H1 (cell line): ENCODE measurements around the gene QSOX2. TPM values are rescaled to one million over a fixed set of nuclear protein-coding genes. Genes with fewer than 3 reads are reported as not detected.

Experiments used
- ATF3 ChIP-seq: IDR thresholded peaks from 2 replicates; pipeline ENCODE4 v1.6.1; 2011; ENCODE audit warnings: low read depth, mild to moderate bottlenecking, low read length; ENCODE audit not compliant: insufficient read depth
- BCL11A ChIP-seq, 2 experiments: IDR thresholded peaks; one replicate each; pipeline ENCODE4 v1.6.1; 2011; ENCODE audit warnings: low read depth in 2 of 2, low read length in 2 of 2, mild to moderate bottlenecking in 2 of 2
- CHD7 ChIP-seq: fragments of 300-600 bp; sonication (generic); IDR thresholded peaks from 2 replicates; pipeline ENCODE4 v1.7.1; 2012; ENCODE audit warnings: low read length, moderate library complexity, mild to moderate bottlenecking, inconsistent platforms; ENCODE audit not compliant: insufficient replicate concordance
- FOSL1 ChIP-seq: IDR thresholded peaks from 2 replicates; pipeline ENCODE4 v1.6.1; 2011; ENCODE audit warnings: mild to moderate bottlenecking, low read depth, low read length, moderate library complexity; ENCODE audit not compliant: insufficient read depth
- GTF2F1 ChIP-seq: IDR thresholded peaks from 2 replicates; pipeline ENCODE4 v1.6.1; 2012; ENCODE audit warnings: low read depth, low read length, improper control_type of control experiment, borderline replicate concordance
- POLR2A ChIP-seq, 2 experiments: IDR thresholded peaks; 1 replicate in 1 of 2; 2 replicates in 1 of 2; pipeline ENCODE4 v1.6.1; 2011; ENCODE audit warnings: low read depth in 2 of 2, low read length in 2 of 2, mild to moderate bottlenecking in 2 of 2; ENCODE audit errors: control extremely low read depth in 1 of 2
- POU5F1 ChIP-seq: IDR thresholded peaks from 2 replicates; pipeline ENCODE4 v1.6.1; 2011; ENCODE audit warnings: low read depth, mild to moderate bottlenecking, low read length, moderate library complexity
- RXRA ChIP-seq: IDR thresholded peaks from 2 replicates; pipeline ENCODE4 v1.6.1; 2011; ENCODE audit warnings: low read depth, mild to moderate bottlenecking, low read length, moderate library complexity; ENCODE audit not compliant: insufficient read depth
- SIN3A ChIP-seq, 2 experiments: IDR thresholded peaks in 1 of 2; conservative IDR thresholded peaks in 1 of 2; 2 replicates each; pipeline ENCODE4 v1.6.1; 2011 to 2012; ENCODE audit warnings: low read length in 2 of 2, improper control_type of control experiment in 1 of 2, low read depth in 1 of 2, mild to moderate bottlenecking in 1 of 2
- TBP ChIP-seq: IDR thresholded peaks from 2 replicates; pipeline ENCODE4 v1.6.1; 2011; ENCODE audit warnings: low read depth, low read length, improper control_type of control experiment
- polyA plus RNA-seq, 7 experiments: library from polyadenylated mRNA; depleted of rRNA in 3 of 7; stranded (reverse) in 5 of 7; unstranded in 2 of 7; fragments of >200 nt in 5 of 7; fragments of 200-250 nt in 2 of 7; gene quantifications; 1 replicate in 5 of 7; 2 replicates in 1 of 7; 4 replicates in 1 of 7; pipeline versions ENCODE4 v1.2.1 to v1.2.3, GENCODE V29; 2011 to 2013; ENCODE audit warnings: missing spikeins in 2 of 7, mixed read lengths in 2 of 7
- total RNA-seq: library from RNA; stranded (reverse); fragmentation: NEBNext Ultra II Directional; extraction: Animal tissue kit (Norgen Biotek cat#: 25700); gene quantifications from 2 replicates; pipeline ENCODE4 v1.2.1, GENCODE V29; 2021

The QSOX2 gene
- total and polyA plus RNA-seq, 2 of the 8 experiments (the other 6 are each of a cell fraction or from before 2014, with no cell fraction given), result 18.0 to 28.6 TPM

GRCh38 chr9:136249877-136250559 lies 4.4 kb upstream of the QSOX2 start (continued):
- no peak for TF ChIP-seq CHD7
- no peak for TF ChIP-seq SIN3A (conservative IDR thresholded peaks at IDR 0.05 in 1 of 2, IDR thresholded peaks at IDR 0.05 in 1 of 2; ENCODE audit: low read depth in 1 of 2, low read length in 2 of 2)
- TF ChIP-seq TBP, result no peak
- TF ChIP-seq BCL11A (IDR thresholded peaks at IDR 0.05; ENCODE audit: low read depth in 2 of 2, low read length in 2 of 2), result no peak
- TF ChIP-seq POU5F1, result no peak
- TF ChIP-seq RXRA, result no peak
- no peak for TF ChIP-seq POLR2A (IDR thresholded peaks at IDR 0.05; ENCODE audit: control extremely low read depth in 1 of 2, low read depth in 2 of 2, low read length in 2 of 2)
- no peak for TF ChIP-seq FOSL1
- no peak for TF ChIP-seq ATF3
- no peak for TF ChIP-seq GTF2F1
